HG02884 (cell line): ENCODE results near the gene PTPRN2.
"Not testable (repeated sequence)": the region's sequence is repeated elsewhere in the genome, so short reads cannot be mapped to it uniquely, and the experiment has no call there.

ENCODE experiments used
- ATAC-seq: cut with Tn5 transposase; IDR thresholded peaks from one replicate; pipeline ENCODE4 v1.9.1; 2021; ENCODE audit warnings: mild to moderate bottlenecking, moderate library complexity; ENCODE audit not compliant: unreplicated experiment

The PTPRN2 gene

GRCh38 chr7:158316466-158317031, 271.1 kb downstream of the PTPRN2 start:
- no peak for ATAC-seq

- ATAC-seq, result no peak
These were observed 271.7 kb downstream of the PTPRN2 start for GRCh38 chr7:158315881-158316280.

- no peak for ATAC-seq
These were observed 272.3 kb downstream of the PTPRN2 start for GRCh38 chr7:158315326-158315725.

- ATAC-seq, result no peak
These were observed 273.2 kb downstream of the PTPRN2 start for GRCh38 chr7:158314394-158314793.

- no peak for ATAC-seq
These were observed 273.7 kb downstream of the PTPRN2 start for GRCh38 chr7:158313931-158314330.

- no peak for ATAC-seq
These were observed 274.8 kb downstream of the PTPRN2 start for GRCh38 chr7:158312789-158313188.

GRCh38 chr7:158311791-158312190, 275.8 kb downstream of the PTPRN2 start:
- ATAC-seq, result no peak

- no peak for ATAC-seq
These were observed 276.5 kb downstream of the PTPRN2 start for GRCh38 chr7:158310924-158311666.

- no peak for ATAC-seq
These were observed 277.5 kb downstream of the PTPRN2 start for GRCh38 chr7:158309868-158310763.

- no peak for ATAC-seq
These were observed 279.6 kb downstream of the PTPRN2 start for GRCh38 chr7:158308001-158308400.

GRCh38 chr7:158304072-158304471, 283.6 kb downstream of the PTPRN2 start:
- not testable (repeated sequence) for ATAC-seq

GRCh38 chr7:158303121-158303520, 284.5 kb downstream of the PTPRN2 start:
- no peak for ATAC-seq

- ATAC-seq, result no peak
These were observed 285.2 kb downstream of the PTPRN2 start for GRCh38 chr7:158302274-158303070.

- no peak for ATAC-seq
These were observed 286.4 kb downstream of the PTPRN2 start for GRCh38 chr7:158301207-158301606.

GRCh38 chr7:158300427-158300826, 287.2 kb downstream of the PTPRN2 start:
- no peak for ATAC-seq

- no peak for ATAC-seq
These were observed 288.0 kb downstream of the PTPRN2 start for GRCh38 chr7:158299607-158300006.

GRCh38 chr7:158296798-158297104, 290.9 kb downstream of the PTPRN2 start:
- no peak for ATAC-seq

GRCh38 chr7:158295966-158296797, 291.4 kb downstream of the PTPRN2 start:
- no peak for ATAC-seq

- not testable (repeated sequence) for ATAC-seq
These were observed 293.0 kb downstream of the PTPRN2 start for GRCh38 chr7:158294468-158295215.
